Naive thymus-derived CD4-positive, alpha-beta T cell (primary cell): Measurements from ENCODE around the gene ARHGEF16. TPM values are rescaled to one million over a fixed set of nuclear protein-coding genes. Genes with fewer than 3 reads are reported as not detected.

ENCODE experiments used
- ATAC-seq: fragments of 150-1000 bp; cut with Tn5 transposase; 2 replicates; pipeline ENCODE4 v1.10.0; 2021; ENCODE audit warnings: mild to moderate bottlenecking, moderate library complexity
- CTCF ChIA-PET: fragments of 350-600 bp; sonication (Branson Sonifier 250); formaldehyde crosslinking; loops from one replicate; lab custom pipeline; 2021; ENCODE audit warnings: antibody characterized with exemption; lab: Charles Lee
- POLR2A ChIA-PET: fragments of 350-600 bp; sonication (Branson Sonifier 250); formaldehyde crosslinking; loops from one replicate; lab custom pipeline; 2021; ENCODE audit warnings: antibody characterized with exemption, inconsistent platforms; lab: Charles Lee
- DNase-seq, 9 donors: peaks; one replicate each; pipeline versions ENCODE4 v3.0.0 to v3.0.0-alpha.2; 2020 to 2022; ENCODE audit warnings: mixed read lengths in 1 of 9
- H3K27ac ChIP-seq: one replicate; pipeline ENCODE4 v1.7.0; 2013; ENCODE audit warnings: mild to moderate bottlenecking, low read depth, low read length, moderate library complexity
- H3K27me3 ChIP-seq, 2 donors: one replicate each; pipeline ENCODE4 v1.7.0; 2013; ENCODE audit warnings: low read length in 2 of 2, mild to moderate bottlenecking in 2 of 2, moderate library complexity in 2 of 2; ENCODE audit not compliant: control insufficient read depth in 2 of 2, insufficient read depth in 2 of 2
- H3K36me3 ChIP-seq, 3 experiments: 1 replicate in 2 of 3; 2 replicates in 1 of 3; pipeline ENCODE4 v1.7.0; 2013; ENCODE audit warnings: low read length in 3 of 3, mild to moderate bottlenecking in 3 of 3, moderate library complexity in 1 of 3; ENCODE audit not compliant: insufficient read depth in 3 of 3, control insufficient read depth in 2 of 3
- H3K4me1 ChIP-seq, 2 donors: one replicate each; pipeline ENCODE4 v1.7.0; 2013; ENCODE audit warnings: low read length in 2 of 2, mild to moderate bottlenecking in 2 of 2, moderate library complexity in 1 of 2; ENCODE audit not compliant: control insufficient read depth in 2 of 2, insufficient read depth in 2 of 2
- H3K4me3 ChIP-seq: 2 replicates; pipeline ENCODE4 v1.7.0; 2013; ENCODE audit warnings: mild to moderate bottlenecking, low read length
- H3K9me3 ChIP-seq, 3 experiments: 1 replicate in 2 of 3; 2 replicates in 1 of 3; pipeline ENCODE4 v1.7.0; 2013; ENCODE audit warnings: low read length in 3 of 3; ENCODE audit not compliant: control insufficient read depth in 2 of 3
- H3K27ac Mint-ChIP-seq, 9 donors: one replicate each; pipeline ENCODE4 v1.8.0; 2020 to 2022; ENCODE audit warnings: mixed read lengths in 9 of 9, mild to moderate bottlenecking in 8 of 9, moderate library complexity in 5 of 9, inconsistent platforms in 2 of 9
- H3K27me3 Mint-ChIP-seq, 5 donors: one replicate each; pipeline ENCODE4 v1.8.0; 2021 to 2022; ENCODE audit warnings: mixed read lengths in 5 of 5, mild to moderate bottlenecking in 1 of 5
- H3K36me3 Mint-ChIP-seq, 5 donors: one replicate each; pipeline ENCODE4 v1.8.0; 2020 to 2022; ENCODE audit warnings: mixed read lengths in 5 of 5, mild to moderate bottlenecking in 3 of 5, inconsistent platforms in 1 of 5
- H3K4me1 Mint-ChIP-seq, 7 donors: one replicate each; pipeline ENCODE4 v1.8.0; 2020 to 2022; ENCODE audit warnings: mixed read lengths in 7 of 7, mild to moderate bottlenecking in 3 of 7, inconsistent platforms in 1 of 7
- H3K4me3 Mint-ChIP-seq, 10 donors: one replicate each; pipeline ENCODE4 v1.8.0; 2020 to 2022; ENCODE audit warnings: mild to moderate bottlenecking in 10 of 10, mixed read lengths in 10 of 10, moderate library complexity in 6 of 10, inconsistent platforms in 2 of 10
- H3K9me3 Mint-ChIP-seq, 11 donors: one replicate each; pipeline ENCODE4 v1.8.0; 2020 to 2022; ENCODE audit warnings: mixed read lengths in 11 of 11, mild to moderate bottlenecking in 4 of 11, inconsistent platforms in 1 of 11, moderate library complexity in 1 of 11
- intact Hi-C, 2 donors: fragments of 100-400 bp; cut with micrococcal nuclease; formaldehyde crosslinking; loops; one replicate each; pipeline ENCODE4 v1.15.1; 2023
- polyA plus RNA-seq, 2 donors: library from polyadenylated mRNA; unstranded; fragments of 300-500 nt; fragmentation: Illumina TruSeq; gene quantifications; one replicate each; pipeline ENCODE4 v1.2.3, GENCODE V29; 2021
- total RNA-seq, 6 experiments: library from RNA in 5 of 6; stranded (reverse) in 5 of 6; gene quantifications; 1 replicate in 5 of 6; 2 replicates in 1 of 6; pipeline ENCODE4 v1.2.3 and lab custom pipeline; 2021 to 2026

ARHGEF16 gene
- total and polyA plus RNA-seq, 7 experiments from 2014 or later = 0.16 TPM; not detected in 6

DNA sequence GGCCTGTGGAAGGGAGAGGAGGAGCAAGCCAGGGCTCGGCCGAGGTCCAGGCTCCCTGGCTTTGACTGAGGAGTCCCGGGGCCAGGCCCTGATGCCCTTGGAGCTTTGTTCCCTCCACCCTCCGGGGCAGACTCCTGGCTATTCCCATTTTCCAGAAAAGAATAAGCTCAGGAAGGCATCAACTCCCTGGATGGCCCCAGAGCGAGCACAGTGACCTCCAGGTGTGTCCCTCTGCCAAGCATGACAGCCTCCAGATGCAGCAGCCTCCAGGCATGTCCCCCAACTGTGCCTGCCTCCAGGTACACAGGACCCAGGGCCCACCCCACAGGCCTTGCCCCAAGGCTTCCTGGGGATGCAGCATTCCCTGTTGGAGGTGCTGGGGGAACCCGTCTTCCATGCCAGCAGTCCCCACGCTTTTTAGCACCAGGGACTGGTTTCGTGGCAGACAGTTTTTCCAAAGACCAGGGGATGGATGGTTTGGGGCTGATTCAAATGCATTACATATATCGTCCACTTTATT, 15.7 kb upstream of the ARHGEF16 start:
- DNase-seq = no peak
- no peaks in the 10 kb centered on the region for H3K4me1 Mint-ChIP-seq
- Histone ChIP-seq H3K27ac (no peak overlapping the region), H3K27me3 (no peaks in the 10 kb centered on the region), H3K9me3 (no peaks in the 10 kb centered on the region), H3K36me3 (no peaks in the 10 kb centered on the region), H3K4me1 (no peaks in the 10 kb centered on the region), H3K4me3 (no peak overlapping the region)
- no peak overlapping the region for H3K4me3 Mint-ChIP-seq
- ATAC-seq = no peak
- H3K36me3 Mint-ChIP-seq = no peaks in the 10 kb centered on the region
- POLR2A ChIA-PET = no interaction called here
- CTCF ChIA-PET = no interaction called here
- H3K27ac Mint-ChIP-seq = no peak overlapping the region
- no peaks in the 10 kb centered on the region for H3K9me3 Mint-ChIP-seq
- H3K27me3 Mint-ChIP-seq = peaks cover 0 to 9% (median 5%) of the 10 kb centered on the region in 5 donors
- intact Hi-C loops = no loop called here

DNA sequence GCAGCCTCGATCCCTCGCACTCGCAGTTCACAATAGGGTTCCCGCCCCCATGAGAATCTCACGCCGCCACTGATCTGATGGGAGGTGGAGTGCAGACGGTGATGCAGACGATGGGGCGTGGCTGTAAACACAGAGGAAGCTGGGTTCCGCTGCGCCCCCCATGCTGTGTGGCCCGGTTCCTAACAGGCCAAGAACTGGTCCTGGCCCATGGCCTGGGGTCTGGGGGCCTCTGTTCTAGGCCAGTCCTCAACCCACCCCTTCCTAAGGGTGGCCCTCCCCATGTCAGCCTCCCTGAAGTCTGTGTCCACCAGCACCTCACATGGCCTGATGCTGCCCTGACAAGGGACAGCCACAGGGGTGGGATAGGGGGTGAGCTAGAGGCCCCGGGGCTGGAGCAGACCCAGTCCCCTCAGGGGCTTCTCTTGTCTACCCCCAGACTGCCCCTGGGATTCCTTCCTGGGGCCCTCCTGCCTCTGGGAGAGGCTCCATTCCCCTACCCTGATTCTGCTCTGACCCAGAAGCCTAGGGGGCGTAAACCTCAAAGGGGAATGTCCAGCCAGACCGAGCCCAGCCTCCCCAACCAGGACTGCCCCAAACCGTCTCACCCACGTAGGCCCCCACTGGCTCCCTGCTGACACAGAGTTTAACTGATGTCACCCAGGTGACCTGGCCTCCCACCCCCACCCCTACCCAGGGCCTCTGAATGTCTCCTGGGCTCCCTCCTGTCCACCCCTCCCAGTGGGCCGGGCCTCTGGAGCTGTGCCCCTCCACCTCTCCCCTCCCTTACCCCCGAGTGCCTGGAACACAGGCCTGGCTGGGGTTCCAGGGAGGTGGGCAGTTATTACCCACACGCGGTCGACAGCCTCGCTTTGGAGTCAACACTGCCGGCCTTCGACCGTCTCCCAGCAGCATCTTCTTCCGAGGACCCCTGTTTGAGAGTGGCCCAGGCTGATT, 14.8 kb upstream of the ARHGEF16 start:
- Mint-ChIP-seq H3K36me3 (no peaks in the 10 kb centered on the region), H3K27me3 (peaks cover 0 to 13% (median 5%) of the 10 kb centered on the region in 5 donors), H3K4me1 (no peaks in the 10 kb centered on the region), H3K9me3 (peaks cover 0 to 3% (median 0%) of the 10 kb centered on the region in 11 donors), H3K27ac (no peak overlapping the region), H3K4me3 (no peak overlapping the region)
- ChIA-PET POLR2A (interaction anchor here (0.6 kb wide), 1 partner anchor 461 kb away, joined by 4 read pairs; the partner anchor contains the start of gene C1orf174), CTCF (no interaction called here)
- Histone ChIP-seq H3K4me3 (no peak overlapping the region), H3K9me3 (no peaks in the 10 kb centered on the region), H3K27me3 (no peaks in the 10 kb centered on the region), H3K4me1 (no peaks in the 10 kb centered on the region), H3K27ac (no peak overlapping the region), H3K36me3 (no peaks in the 10 kb centered on the region)
- DNase-seq (no peak), ATAC-seq (no peak)
- intact Hi-C loops = no loop called here

DNA sequence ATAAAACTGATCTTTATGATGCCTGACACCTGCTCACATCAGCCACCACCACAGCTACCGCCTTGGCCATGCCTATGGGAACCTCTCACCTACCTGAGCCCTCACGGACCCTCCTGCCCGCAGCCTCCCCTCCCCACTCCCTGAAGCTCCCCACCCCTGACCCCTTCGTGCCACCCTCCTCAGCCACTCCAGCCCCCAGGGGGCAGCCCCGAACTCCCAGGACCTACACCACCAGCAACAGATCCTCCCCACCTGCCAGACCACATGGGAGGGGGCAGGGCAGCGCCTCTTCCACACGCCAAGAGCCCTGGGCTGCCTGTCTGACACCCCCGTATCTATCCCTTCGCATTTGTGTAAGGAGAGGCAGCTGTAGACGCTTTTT, 14.2 kb upstream of the ARHGEF16 start:
- no peak for ATAC-seq
- Mint-ChIP-seq H3K27me3 (peaks cover 0 to 13% (median 5%) of the 10 kb centered on the region in 5 donors), H3K4me3 (no peak overlapping the region), H3K36me3 (no peaks in the 10 kb centered on the region), H3K9me3 (peaks cover 0 to 4% (median 0%) of the 10 kb centered on the region in 11 donors), H3K4me1 (no peaks in the 10 kb centered on the region), H3K27ac (peak overlapping the region in 1 of 9 donors; percentile 67)
- no peaks in the 10 kb centered on the region for H3K4me1 ChIP-seq
- no peaks in the 10 kb centered on the region for H3K36me3 ChIP-seq
- no peak overlapping the region for H3K27ac ChIP-seq
- POLR2A ChIA-PET = no interaction called here
- CTCF ChIA-PET = no interaction called here
- no peak overlapping the region for H3K4me3 ChIP-seq
- H3K27me3 ChIP-seq = no peaks in the 10 kb centered on the region
- H3K9me3 ChIP-seq = no peaks in the 10 kb centered on the region
- intact Hi-C loops = no loop called here
- DNase-seq = no peak

DNA sequence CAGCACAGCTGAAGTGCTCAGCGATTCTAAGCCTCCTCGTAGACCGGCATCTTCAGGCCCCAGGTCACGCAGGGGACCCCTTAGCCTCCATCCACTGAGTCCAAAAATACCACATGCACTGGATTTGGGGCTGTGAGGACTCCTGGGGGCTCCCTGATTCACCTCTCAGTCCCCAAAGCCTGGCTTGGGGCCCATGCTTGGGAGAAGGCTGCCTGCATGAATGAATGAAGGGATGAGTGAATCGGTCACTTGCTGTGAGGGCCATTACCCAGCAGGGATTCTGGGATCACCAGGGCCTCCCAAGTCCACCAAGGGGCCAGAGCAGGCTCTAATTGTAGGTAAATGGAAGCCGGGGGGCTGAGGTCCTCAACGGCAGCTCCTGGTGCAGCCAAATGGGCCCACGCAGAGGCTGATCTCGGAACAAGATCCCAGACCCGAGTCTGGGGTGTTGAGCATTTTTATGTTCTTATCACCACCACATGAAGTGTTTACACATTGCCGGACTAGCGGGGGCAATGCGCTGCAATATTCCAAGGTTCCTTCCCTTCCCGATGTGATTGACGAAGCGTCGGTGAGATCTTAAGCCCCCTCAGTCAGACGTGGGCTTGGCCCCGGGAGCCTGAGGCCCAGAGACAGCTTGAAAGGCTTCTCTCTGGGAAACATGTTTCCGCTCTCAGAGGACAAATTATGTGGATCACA, 13.6 kb upstream of the ARHGEF16 start:
- intact Hi-C loops = no loop called here
- H3K36me3 Mint-ChIP-seq = no peaks in the 10 kb centered on the region
- H3K27ac Mint-ChIP-seq = no peak overlapping the region
- ATAC-seq (no peak), DNase-seq (no peak)
- Histone ChIP-seq H3K4me3 (no peak overlapping the region), H3K9me3 (no peaks in the 10 kb centered on the region), H3K4me1 (no peaks in the 10 kb centered on the region), H3K27me3 (no peaks in the 10 kb centered on the region), H3K36me3 (no peaks in the 10 kb centered on the region), H3K27ac (no peak overlapping the region)
- H3K9me3 Mint-ChIP-seq = peaks cover 0 to 10% (median 1%) of the 10 kb centered on the region in 11 donors
- peaks cover 0 to 13% (median 5%) of the 10 kb centered on the region in 5 donors for H3K27me3 Mint-ChIP-seq
- H3K4me3 Mint-ChIP-seq = no peak overlapping the region
- ChIA-PET CTCF (no interaction called here), POLR2A (no interaction called here)
- no peaks in the 10 kb centered on the region for H3K4me1 Mint-ChIP-seq

DNA sequence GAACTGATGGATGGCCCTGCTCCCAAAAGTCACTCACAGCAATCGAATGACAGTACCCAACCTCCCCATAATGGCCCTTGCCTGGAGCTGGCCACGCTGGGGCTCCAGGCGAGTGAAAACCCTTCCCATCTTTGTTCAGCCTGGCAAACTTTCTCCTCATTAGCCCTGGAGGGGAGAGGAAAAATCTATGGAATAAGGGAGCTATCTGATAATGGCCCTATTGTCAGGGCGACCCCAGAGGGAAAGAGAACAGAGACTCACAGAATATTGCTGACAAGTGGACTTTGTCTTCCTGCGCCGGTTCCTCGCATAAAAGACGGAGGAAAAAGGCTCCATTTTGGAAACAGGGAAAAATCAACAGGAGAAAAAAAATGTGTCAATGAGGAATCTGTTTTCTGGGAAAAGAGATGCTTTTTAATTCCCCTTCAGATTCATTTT, 13.0 kb upstream of the ARHGEF16 start:
- H3K9me3 Mint-ChIP-seq = peaks cover 0 to 15% (median 3%) of the 10 kb centered on the region in 11 donors
- ChIA-PET CTCF (no interaction called here), POLR2A (interaction anchor here (0.7 kb wide), 1 partner anchor 619 kb away, joined by 3 read pairs; no protein-coding TSS in a partner anchor)
- no peak overlapping the region for H3K4me3 Mint-ChIP-seq
- DNase-seq (no peak), ATAC-seq (no peak)
- intact Hi-C loops = no loop called here
- peaks cover 0 to 13% (median 5%) of the 10 kb centered on the region in 5 donors for H3K27me3 Mint-ChIP-seq
- H3K4me1 Mint-ChIP-seq = no peaks in the 10 kb centered on the region
- Histone ChIP-seq H3K36me3 (no peaks in the 10 kb centered on the region), H3K27me3 (no peaks in the 10 kb centered on the region), H3K4me1 (no peaks in the 10 kb centered on the region), H3K27ac (no peak overlapping the region), H3K4me3 (no peak overlapping the region), H3K9me3 (no peaks in the 10 kb centered on the region)
- no peak overlapping the region for H3K27ac Mint-ChIP-seq
- H3K36me3 Mint-ChIP-seq = no peaks in the 10 kb centered on the region

DNA sequence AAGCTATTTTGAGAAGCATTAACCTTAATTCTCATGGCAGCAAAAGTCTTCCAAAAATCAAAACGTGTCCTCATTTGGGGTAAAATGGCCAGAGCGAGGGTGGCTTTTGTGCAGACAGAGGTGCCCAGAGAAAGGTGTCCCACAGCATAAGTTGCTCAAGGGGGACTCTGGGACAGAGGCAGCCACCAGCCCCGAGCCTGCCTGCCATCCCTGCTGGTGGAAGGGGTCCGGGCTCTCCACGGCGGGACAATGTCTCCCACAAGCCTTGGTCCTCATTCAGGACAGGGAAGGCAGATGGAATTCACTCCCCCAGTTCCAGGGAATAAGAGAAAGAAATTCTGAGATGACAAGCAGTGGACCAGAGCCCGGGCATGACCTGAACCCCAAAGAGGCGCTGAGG, 12.6 kb upstream of the ARHGEF16 start:
- no peaks in the 10 kb centered on the region for H3K4me1 Mint-ChIP-seq
- POLR2A ChIA-PET = interaction anchor here (0.7 kb wide), 1 partner anchor 619 kb away, joined by 3 read pairs; no protein-coding TSS in a partner anchor
- Histone ChIP-seq H3K27ac (no peak overlapping the region), H3K4me3 (no peak overlapping the region), H3K4me1 (no peaks in the 10 kb centered on the region), H3K9me3 (no peaks in the 10 kb centered on the region), H3K36me3 (no peaks in the 10 kb centered on the region), H3K27me3 (no peaks in the 10 kb centered on the region)
- H3K27me3 Mint-ChIP-seq = peaks cover 0 to 13% (median 5%) of the 10 kb centered on the region in 5 donors
- intact Hi-C loops = no loop called here
- peaks cover 0 to 17% (median 4%) of the 10 kb centered on the region in 11 donors for H3K9me3 Mint-ChIP-seq
- CTCF ChIA-PET = no interaction called here
- ATAC-seq (no peak), DNase-seq (no peak)
- H3K27ac Mint-ChIP-seq = no peak overlapping the region
- H3K4me3 Mint-ChIP-seq = no peak overlapping the region
- H3K36me3 Mint-ChIP-seq = peaks cover 0 to 1% (median 0%) of the 10 kb centered on the region in 5 donors
